Measurements from ENCODE around the gene ASB13. TPM values are rescaled to one million over a fixed set of nuclear protein-coding genes. Genes with fewer than 3 reads are reported as not detected.

The ASB13 gene
- polyA plus RNA-seq, 1 donor from 2014 or later: 5.6 TPM

GRCh38 chr10:5692461-5693358, 26.3 kb upstream of the ASB13 start:
- peaks cover 14% of the 10 kb centered on the region for H3K79me2 ChIP-seq (replicated peaks; ENCODE audit: insufficient read depth, low read length)
- peak overlapping the region; percentile 44 for H3K9ac ChIP-seq (ENCODE audit: low read length)
- H3K9me2 ChIP-seq (ENCODE audit: insufficient read depth, low read length): no peaks in the 10 kb centered on the region
- no peaks in the 10 kb centered on the region for H3K9me3 ChIP-seq (ENCODE audit: low read length)
- no peaks in the 10 kb centered on the region for H3K36me3 ChIP-seq (ENCODE audit: insufficient read depth, low read length)
- H3K27me3 ChIP-seq (ENCODE audit: insufficient read depth, low read depth, low read length): no peaks in the 10 kb centered on the region
- H3K4me2 ChIP-seq (ENCODE audit: low read length): peak overlapping the region; percentile 62
- H3K27ac ChIP-seq (ENCODE audit: low read length): no peak overlapping the region
- TF ChIP-seq MXI1 (conservative IDR thresholded peaks at IDR 0.05; ENCODE audit: poor library complexity, severe bottlenecking): peak; percentile 74
- no peak for TF ChIP-seq REST (IDR thresholded peaks at IDR 0.05; ENCODE audit: borderline replicate concordance)
- TF ChIP-seq TAF1 (IDR thresholded peaks at IDR 0.05; ENCODE audit: low read depth): no peak
- no peak for TF ChIP-seq CTCF (IDR thresholded peaks at IDR 0.05; ENCODE audit: poor library complexity, severe bottlenecking)
- no peak for TF ChIP-seq EZH2 (IDR thresholded peaks at IDR 0.05; ENCODE audit: borderline replicate concordance, insufficient read depth, low read length, poor library complexity, severe bottlenecking)
- H3K4me3 ChIP-seq (ENCODE audit: low read length): peak overlapping the region; percentile 70
- H2AFZ ChIP-seq (ENCODE audit: low read depth, low read length): peak overlapping the region; percentile 34
- no peaks in the 10 kb centered on the region for H4K20me1 ChIP-seq (ENCODE audit: insufficient read depth)
- no peaks in the 10 kb centered on the region for H3F3A ChIP-seq (ENCODE audit: insufficient read depth, low read length, poor library complexity, severe bottlenecking)

GRCh38 chr10:5691786-5692185, 25.4 kb upstream of the ASB13 start:
- Histone ChIP-seq H3F3A (ENCODE audit: insufficient read depth, low read length, poor library complexity, severe bottlenecking) (no peaks in the 10 kb centered on the region), H3K27me3 (ENCODE audit: insufficient read depth, low read depth, low read length) (no peaks in the 10 kb centered on the region), H3K27ac (ENCODE audit: low read length) (no peak overlapping the region), H3K36me3 (ENCODE audit: insufficient read depth, low read length) (no peaks in the 10 kb centered on the region), H2AFZ (ENCODE audit: low read depth, low read length) (no peak overlapping the region), H3K4me2 (ENCODE audit: low read length) (peak overlapping the region; percentile 62), H3K79me2 (replicated peaks; ENCODE audit: insufficient read depth, low read length) (peaks cover 23% of the 10 kb centered on the region), H3K4me3 (ENCODE audit: low read length) (peak overlapping the region; percentile 70), H3K9me2 (ENCODE audit: insufficient read depth, low read length) (no peaks in the 10 kb centered on the region), H3K9me3 (ENCODE audit: low read length) (no peaks in the 10 kb centered on the region), H4K20me1 (ENCODE audit: insufficient read depth) (no peaks in the 10 kb centered on the region), H3K9ac (ENCODE audit: low read length) (peak overlapping the region; percentile 44)
- TF ChIP-seq MXI1 (conservative IDR thresholded peaks at IDR 0.05; ENCODE audit: poor library complexity, severe bottlenecking) (no peak), CTCF (IDR thresholded peaks at IDR 0.05; ENCODE audit: poor library complexity, severe bottlenecking) (no peak), EP300 (conservative IDR thresholded peaks at IDR 0.05; ENCODE audit: poor library complexity, severe bottlenecking) (no peak), POLR2AphosphoS5 (IDR thresholded peaks at IDR 0.05) (no peak), EZH2 (IDR thresholded peaks at IDR 0.05; ENCODE audit: borderline replicate concordance, insufficient read depth, low read length, poor library complexity, severe bottlenecking) (no peak), RAD21 (conservative IDR thresholded peaks at IDR 0.05) (no peak), REST (IDR thresholded peaks at IDR 0.05; ENCODE audit: borderline replicate concordance) (no peak), TAF1 (IDR thresholded peaks at IDR 0.05; ENCODE audit: low read depth) (no peak), SMC3 (conservative IDR thresholded peaks at IDR 0.05; ENCODE audit: poor library complexity) (no peak)
